OCI-LY7 (cell line): ENCODE measurements around the gene POU1F1.

Experiments used
- CTCF ChIP-seq: fragments of 200-600 bp; sonication (generic); conservative IDR thresholded peaks from 2 replicates; pipeline ENCODE4 v1.5.1; 2014; ENCODE audit warnings: mild to moderate bottlenecking, antibody characterized with exemption, low read length, moderate library complexity, mixed read lengths
- EZH2phosphoT487 ChIP-seq: fragments of 200-600 bp; sonication (generic); IDR thresholded peaks from 2 replicates; pipeline ENCODE4 v1.6.1; 2018; ENCODE audit warnings: low read depth, borderline replicate concordance, mild to moderate bottlenecking, mixed run types, antibody characterized with exemption, low read length, moderate library complexity, mixed read lengths

GRCh38 chr3:87260270-87260669, 16.1 kb downstream of the POU1F1 start:
- TF ChIP-seq CTCF (peak; percentile 85), EZH2phosphoT487 (no peak)
